ENCODE results near the gene EEF1A2.

Gene EEF1A2

GRCh38 chr20:63447320-63447719, 51.6 kb downstream of the EEF1A2 start:
- DNase-seq: no peak

- no peak for DNase-seq
Measured at GRCh38 chr20:63446216-63447024, 52.5 kb downstream of the EEF1A2 start.

- DNase-seq: no peak
Measured at GRCh38 chr20:63445075-63445734, 53.7 kb downstream of the EEF1A2 start.

GRCh38 chr20:63444548-63444947, 54.3 kb downstream of the EEF1A2 start:
- DNase-seq: no peak

GRCh38 chr20:63443606-63444395, 55.1 kb downstream of the EEF1A2 start:
- no peak for DNase-seq

- DNase-seq: peak; percentile 52
Measured at GRCh38 chr20:63442100-63442493, 56.8 kb downstream of the EEF1A2 start.

- no peak for DNase-seq
Measured at GRCh38 chr20:63441136-63442099, 57.5 kb downstream of the EEF1A2 start.

GRCh38 chr20:63440366-63440955, 58.4 kb downstream of the EEF1A2 start:
- no peak for DNase-seq

GRCh38 chr20:63439866-63440265, 59.0 kb downstream of the EEF1A2 start:
- no peak for DNase-seq

- no peak for DNase-seq
Measured at GRCh38 chr20:63438121-63438520, 60.8 kb downstream of the EEF1A2 start.

All from hematopoietic multipotent progenitor cell treated with erythropoietin and hydrocortisone succinate and interleukin-3 and kit ligand, for 8 days (in vitro differentiated cells).